Peyer's patch (tissue), 4 donors: ENCODE data around the gene PTPRK.

Experiments used
- CTCF ChIP-seq, 6 experiments: fragments of 450-650 bp in 4 of 6; fragments of 200-600 bp in 2 of 6; sonication (generic) in 1 of 6; IDR thresholded peaks; one replicate each; pipeline ENCODE4 v1.5.1; 2017 to 2019; ENCODE audit warnings: antibody characterized with exemption in 6 of 6, mild to moderate bottlenecking in 3 of 6, moderate library complexity in 1 of 6
- POLR2A ChIP-seq, 2 donors: fragments of 450-650 bp; IDR thresholded peaks; one replicate each; pipeline ENCODE4 v1.5.1; 2017; ENCODE audit warnings: antibody characterized with exemption in 2 of 2, mild to moderate bottlenecking in 2 of 2, moderate library complexity in 2 of 2

- TF ChIP-seq CTCF (IDR thresholded peaks at IDR 0.05) (peak in 2 of 6 experiments; percentile 30 to 42), POLR2A (IDR thresholded peaks at IDR 0.05) (no peak)
Observed at GRCh38 chr6:128554302-128554701, 33.9 kb upstream of the PTPRK start.
